Mesenchymal stem cell (in vitro differentiated cells and primary cell): ENCODE measurements around the gene ADISSP.

Experiments
- DNase-seq: peaks from one replicate; pipeline ENCODE4 v3.0.0-alpha.2; 2013
- H2AFZ ChIP-seq: one replicate; pipeline ENCODE4 v1.6.1; 2013; ENCODE audit warnings: low read depth, mild to moderate bottlenecking, control low read depth, inconsistent platforms, low read length, moderate library complexity
- H2AK5ac ChIP-seq: 2 replicates; pipeline ENCODE4 v1.6.1; 2013; ENCODE audit warnings: low read length, moderate library complexity, mild to moderate bottlenecking, inconsistent platforms; ENCODE audit not compliant: severe bottlenecking
- H2BK120ac ChIP-seq: one replicate; pipeline ENCODE4 v1.6.1; 2013; ENCODE audit warnings: low read depth, mild to moderate bottlenecking, inconsistent platforms, low read length, moderate library complexity
- H2BK12ac ChIP-seq, 2 experiments: one replicate each; pipeline ENCODE4 v1.6.1; 2013; ENCODE audit warnings: inconsistent platforms in 2 of 2, low read length in 2 of 2, mild to moderate bottlenecking in 2 of 2, moderate library complexity in 2 of 2, control low read depth in 1 of 2
- H2BK15ac ChIP-seq: one replicate; pipeline ENCODE4 v1.6.1; 2013; ENCODE audit warnings: mild to moderate bottlenecking, low read depth, inconsistent platforms; ENCODE audit not compliant: poor library complexity, severe bottlenecking
- H2BK5ac ChIP-seq: 2 replicates; pipeline ENCODE4 v1.6.1; 2013; ENCODE audit warnings: low read depth, mild to moderate bottlenecking, low read length, control low read depth, inconsistent platforms; ENCODE audit not compliant: poor library complexity, severe bottlenecking
- H3K14ac ChIP-seq, 2 experiments: one replicate each; pipeline ENCODE4 v1.6.1; 2013; ENCODE audit warnings: inconsistent platforms in 2 of 2, low read length in 2 of 2, control low read depth in 1 of 2, mild to moderate bottlenecking in 1 of 2, moderate library complexity in 1 of 2
- H3K18ac ChIP-seq, 2 experiments: one replicate each; pipeline ENCODE4 v1.6.1; 2013; ENCODE audit warnings: inconsistent platforms in 2 of 2, low read length in 2 of 2, control low read depth in 1 of 2, low read depth in 1 of 2, mild to moderate bottlenecking in 1 of 2
- H3K23ac ChIP-seq, 2 experiments: one replicate each; pipeline ENCODE4 v1.6.1; 2013; ENCODE audit warnings: inconsistent platforms in 2 of 2, low read length in 2 of 2, mild to moderate bottlenecking in 2 of 2, moderate library complexity in 2 of 2, control low read depth in 1 of 2
- H3K27ac ChIP-seq: 2 replicates; pipeline ENCODE4 v1.5.1; 2013; ENCODE audit warnings: mild to moderate bottlenecking, moderate library complexity, low read length, control low read depth, inconsistent platforms; ENCODE audit not compliant: poor library complexity, severe bottlenecking
- H3K27me3 ChIP-seq, 2 experiments: 2 replicates each; pipeline versions ENCODE4 v1.6.1 to v1.7.0; 2013; ENCODE audit warnings: low read length in 2 of 2, mild to moderate bottlenecking in 2 of 2, moderate library complexity in 2 of 2, control low read depth in 1 of 2, inconsistent platforms in 1 of 2; ENCODE audit not compliant: control insufficient read depth in 1 of 2, insufficient read depth in 1 of 2
- H3K36me3 ChIP-seq, 2 experiments: 2 replicates each; pipeline versions ENCODE4 v1.6.1 to v1.7.0; 2013; ENCODE audit warnings: low read length in 2 of 2, control low read depth in 1 of 2, inconsistent platforms in 1 of 2, low read depth in 1 of 2, mild to moderate bottlenecking in 1 of 2; ENCODE audit not compliant: insufficient read depth in 2 of 2, control insufficient read depth in 1 of 2
- H3K4ac ChIP-seq, 2 experiments: one replicate each; pipeline ENCODE4 v1.6.1; 2013; ENCODE audit warnings: inconsistent platforms in 2 of 2, low read length in 2 of 2, mild to moderate bottlenecking in 2 of 2, moderate library complexity in 2 of 2, control low read depth in 1 of 2, low read depth in 1 of 2
- H3K4me1 ChIP-seq: 2 replicates; pipeline ENCODE4 v1.6.1; 2013; ENCODE audit warnings: low read depth, low read length, control low read depth; ENCODE audit not compliant: control insufficient read depth, insufficient read depth
- H3K4me2 ChIP-seq: 2 replicates; pipeline ENCODE4 v1.6.1; 2013; ENCODE audit warnings: low read length, mild to moderate bottlenecking, inconsistent platforms; ENCODE audit not compliant: poor library complexity, severe bottlenecking
- H3K4me3 ChIP-seq, 2 experiments: 2 replicates each; pipeline versions ENCODE4 v1.5.1 to v1.7.0; 2013; ENCODE audit warnings: low read length in 2 of 2, mild to moderate bottlenecking in 2 of 2, control low read depth in 1 of 2, low read depth in 1 of 2; ENCODE audit not compliant: insufficient read depth in 1 of 2
- H3K79me1 ChIP-seq: replicated peaks from 2 replicates; pipeline ENCODE4 v1.6.1; 2013; ENCODE audit warnings: mild to moderate bottlenecking, control low read depth, low read length, inconsistent platforms; ENCODE audit not compliant: poor library complexity, severe bottlenecking
- H3K9ac ChIP-seq: 2 replicates; pipeline ENCODE4 v1.7.0; 2013; ENCODE audit warnings: mild to moderate bottlenecking, low read length, moderate library complexity
- H3K9me3 ChIP-seq: 2 replicates; pipeline ENCODE4 v1.7.0; 2013; ENCODE audit warnings: mild to moderate bottlenecking, low read length; ENCODE audit not compliant: control insufficient read depth
- H4K8ac ChIP-seq: one replicate; pipeline ENCODE4 v1.6.1; 2013; ENCODE audit warnings: inconsistent platforms, mild to moderate bottlenecking, low read length, moderate library complexity
- H4K91ac ChIP-seq: one replicate; pipeline ENCODE4 v1.6.1; 2013; ENCODE audit warnings: mild to moderate bottlenecking, low read length, inconsistent platforms
- WGBS: methylation state at CpG from one replicate; pipeline ENCODE4 v1.1.7; 2013; ENCODE audit warnings: mixed read lengths; 5-methylcytosine and 5-hydroxymethylcytosine counted together

Gene ADISSP

DNA sequence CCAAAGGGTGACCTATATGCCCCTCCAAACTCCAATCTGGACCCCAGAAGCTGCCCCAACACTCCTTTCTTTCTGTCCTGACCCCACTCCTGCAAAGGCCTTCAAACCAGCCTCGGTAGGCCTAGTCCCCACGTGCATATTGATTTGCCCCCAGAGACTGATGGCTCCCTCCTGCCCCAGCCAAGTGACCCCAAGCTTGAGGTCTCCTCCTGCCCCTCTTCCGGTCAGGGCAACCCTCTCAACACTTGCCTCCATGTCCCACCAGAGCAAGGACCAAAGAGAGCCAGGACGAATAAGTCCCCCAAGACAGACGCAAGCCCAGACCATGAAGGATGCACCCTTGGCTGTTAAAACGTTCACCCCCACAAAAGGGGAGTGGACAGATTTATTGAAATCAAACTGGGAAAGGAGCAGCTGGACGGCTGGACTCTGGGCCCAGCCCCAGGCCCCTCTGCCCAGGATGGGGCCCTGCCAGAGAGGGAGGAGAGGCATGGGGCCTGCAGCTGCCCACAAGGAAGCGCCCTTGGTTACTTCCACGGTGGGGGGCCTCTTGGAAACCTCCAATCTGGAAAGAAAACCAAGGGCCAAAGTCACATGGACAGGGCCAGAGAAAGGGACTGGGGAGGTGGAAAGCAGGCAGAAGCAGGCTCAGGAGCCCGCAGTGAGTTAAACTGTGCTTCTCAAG lies 16.1 kb upstream of the ADISSP start:
- no peak overlapping the region for H2BK120ac ChIP-seq
- H3K4me2 ChIP-seq, result no peak overlapping the region
- peaks cover 23 to 29% of the 10 kb centered on the region in 2 experiments for H3K36me3 ChIP-seq
- no peak overlapping the region for H2AK5ac ChIP-seq
- H3K18ac ChIP-seq, result no peak overlapping the region
- 93% methylated on average over 10 of the region's 10 CpGs for whole genome bisulfite sequencing
- no peak overlapping the region for H4K8ac ChIP-seq
- H3K4ac ChIP-seq, result no peak overlapping the region
- H3K4me3 ChIP-seq, result peak overlapping the region in 1 of 2 experiments; percentile 44
- H4K91ac ChIP-seq, result no peak overlapping the region
- DNase-seq, result no peak
- H3K9me3 ChIP-seq, result no peaks in the 10 kb centered on the region
- no peak overlapping the region for H2BK12ac ChIP-seq
- H3K27me3 ChIP-seq, result peaks cover 0 to 8% of the 10 kb centered on the region in 2 experiments
- peak overlapping the region; percentile 56 for H3K9ac ChIP-seq
- H3K14ac ChIP-seq, result no peak overlapping the region
- H2BK15ac ChIP-seq, result no peak overlapping the region
- peaks cover 34% of the 10 kb centered on the region for H3K4me1 ChIP-seq
- H3K23ac ChIP-seq, result no peak overlapping the region
- H3K27ac ChIP-seq, result no peak overlapping the region
- H3K79me1 ChIP-seq, result peaks cover 18% of the 10 kb centered on the region
- no peak overlapping the region for H2BK5ac ChIP-seq
- H2AFZ ChIP-seq, result no peak overlapping the region

DNA sequence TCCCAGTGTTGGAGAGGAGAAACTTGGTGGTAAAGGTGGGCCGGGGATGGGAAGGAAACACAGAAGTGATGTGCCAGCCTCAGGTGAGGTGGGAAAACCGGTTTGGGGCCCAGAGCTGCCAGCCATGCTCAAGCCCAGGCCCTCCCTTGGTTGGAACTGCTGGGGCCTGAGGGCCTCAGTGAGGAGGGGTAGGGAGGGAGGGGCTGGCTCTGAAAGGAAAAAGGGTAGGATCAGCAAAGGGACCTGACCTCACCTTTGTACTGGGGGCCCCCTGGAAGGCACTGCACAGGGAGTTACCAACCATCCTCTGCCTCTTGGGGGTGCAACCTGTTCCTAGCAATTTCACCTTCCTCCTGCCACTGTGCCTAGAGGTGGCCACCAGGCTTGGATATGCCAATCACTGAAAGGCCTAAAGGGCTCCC lies 15.5 kb upstream of the ADISSP start:
- peaks cover 18% of the 10 kb centered on the region for H3K79me1 ChIP-seq
- DNase-seq, result no peak
- no peak overlapping the region for H3K4ac ChIP-seq
- no peak overlapping the region for H2BK120ac ChIP-seq
- H2AFZ ChIP-seq, result no peak overlapping the region
- no peak overlapping the region for H2BK15ac ChIP-seq
- H3K23ac ChIP-seq, result no peak overlapping the region
- 88% methylated on average over 2 of the region's 2 CpGs for WGBS
- no peak overlapping the region for H4K8ac ChIP-seq
- no peak overlapping the region for H2AK5ac ChIP-seq
- H2BK5ac ChIP-seq, result no peak overlapping the region
- no peak overlapping the region for H3K4me2 ChIP-seq
- no peak overlapping the region for H3K14ac ChIP-seq
- H3K4me1 ChIP-seq, result peaks cover 40% of the 10 kb centered on the region
- no peak overlapping the region for H3K4me3 ChIP-seq
- H3K27me3 ChIP-seq, result peaks cover 0 to 13% of the 10 kb centered on the region in 2 experiments
- no peaks in the 10 kb centered on the region for H3K9me3 ChIP-seq
- H3K27ac ChIP-seq, result no peak overlapping the region
- H2BK12ac ChIP-seq, result no peak overlapping the region
- peak overlapping the region; percentile 56 for H3K9ac ChIP-seq
- peaks cover 23 to 29% of the 10 kb centered on the region in 2 experiments for H3K36me3 ChIP-seq
- H4K91ac ChIP-seq, result no peak overlapping the region
- H3K18ac ChIP-seq, result no peak overlapping the region

DNA sequence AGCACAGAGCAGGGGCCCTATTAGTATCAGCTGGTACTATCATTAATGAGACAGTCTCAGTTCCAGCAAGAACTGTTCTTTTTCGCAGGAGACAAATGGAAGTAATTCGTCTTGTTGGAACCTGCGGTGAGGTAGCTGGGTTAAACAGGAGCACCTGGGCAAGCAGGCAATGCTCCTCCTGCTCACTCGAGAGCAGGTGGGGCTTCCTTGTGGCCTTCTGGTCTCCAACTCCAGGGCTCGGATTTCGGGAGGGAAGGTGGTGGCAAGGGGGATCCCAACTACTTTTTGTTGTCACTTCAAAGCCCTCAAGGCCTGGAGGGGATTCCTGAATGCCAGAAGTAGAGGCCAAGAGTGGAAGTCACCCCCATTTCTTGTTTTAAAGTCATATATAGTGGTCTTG lies 15.0 kb upstream of the ADISSP start:
- Histone ChIP-seq H3K14ac (no peak overlapping the region), H3K23ac (no peak overlapping the region), H3K9me3 (no peaks in the 10 kb centered on the region), H3K4me3 (no peak overlapping the region), H3K27ac (no peak overlapping the region), H3K4me2 (no peak overlapping the region), H3K79me1 (peaks cover 18% of the 10 kb centered on the region), H4K8ac (no peak overlapping the region), H3K4me1 (peaks cover 45% of the 10 kb centered on the region), H2BK15ac (no peak overlapping the region), H2AFZ (no peak overlapping the region), H2BK12ac (no peak overlapping the region), H2BK120ac (no peak overlapping the region), H3K36me3 (peaks cover 23 to 29% of the 10 kb centered on the region in 2 experiments), H3K9ac (peak overlapping the region; percentile 56), H3K18ac (no peak overlapping the region), H3K4ac (no peak overlapping the region), H3K27me3 (peaks cover 0 to 13% of the 10 kb centered on the region in 2 experiments), H2AK5ac (no peak overlapping the region), H2BK5ac (no peak overlapping the region), H4K91ac (no peak overlapping the region)
- 99% methylated on average over 6 of the region's 6 CpGs for WGBS
- DNase-seq, result no peak

DNA sequence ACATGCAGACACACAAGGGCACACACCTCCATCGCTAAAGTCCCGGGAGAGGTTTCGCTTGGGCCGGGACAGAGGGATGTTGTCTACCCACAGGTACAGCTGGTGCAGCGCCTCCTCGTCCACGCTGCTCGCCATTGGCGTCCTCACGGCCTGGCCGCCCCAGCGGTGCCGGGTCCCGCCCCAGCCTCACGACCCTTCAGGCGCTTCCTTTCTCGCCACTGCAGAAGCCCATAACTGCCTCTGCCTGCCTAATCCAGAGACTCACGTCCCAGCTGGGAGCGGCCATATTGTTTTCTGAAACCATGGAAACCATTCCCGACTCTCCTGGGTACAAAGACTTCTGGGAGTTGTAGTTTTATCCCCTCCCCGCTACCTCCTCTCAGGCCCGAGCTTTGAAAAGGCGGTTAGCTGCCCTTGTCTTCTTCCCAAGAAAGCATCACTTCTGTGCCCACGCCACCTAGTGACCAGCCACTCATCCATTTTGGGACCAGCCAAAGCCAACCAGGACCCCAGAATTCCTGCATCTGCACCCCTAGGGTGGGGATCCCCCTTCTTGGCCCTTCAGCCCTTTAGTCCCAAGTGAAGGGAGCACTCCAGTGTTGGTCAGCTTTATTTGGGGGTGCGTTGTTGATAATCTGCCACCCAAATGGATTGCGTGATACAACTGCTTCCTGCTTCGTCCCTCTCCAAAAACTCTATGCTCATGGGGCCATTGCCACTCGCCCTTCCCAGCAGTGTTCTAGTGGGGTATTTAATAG lies 13.8 kb upstream of the ADISSP start, which contains the start of gene SPEF1:
Gene SPEF1, minus strand, starts transcription at position 296 of the 758 bp plus-strand sequence. Its CDS starts 161 bp downstream, at position 135.
- no peak within 1 kb of the TSS for H4K91ac ChIP-seq
- no peak within 1 kb of the TSS for H3K23ac ChIP-seq
- DNase-seq, result peak; percentile 95
- H2BK5ac ChIP-seq, result no peak within 1 kb of the TSS
- no peak within 1 kb of the TSS for H3K4ac ChIP-seq
- peaks cover 23 to 29% of the 10 kb centered on the region in 2 experiments for H3K36me3 ChIP-seq
- no peak within 1 kb of the TSS for H3K14ac ChIP-seq
- peak within 1 kb of the TSS; percentile 55 for H2AFZ ChIP-seq
- peak within 1 kb of the TSS; percentile 62 for H4K8ac ChIP-seq
- WGBS, result 15% methylated on average over 28 of the region's 28 CpGs
- peaks cover 0 to 13% of the 10 kb centered on the region in 2 experiments for H3K27me3 ChIP-seq
- H2BK120ac ChIP-seq, result no peak within 1 kb of the TSS
- peak within 1 kb of the TSS; percentile 46 for H2BK15ac ChIP-seq
- peak within 1 kb of the TSS; percentile 89 for H3K4me2 ChIP-seq
- H2AK5ac ChIP-seq, result no peak within 1 kb of the TSS
- peaks cover 50% of the 10 kb centered on the region for H3K4me1 ChIP-seq
- no peak within 1 kb of the TSS for H3K18ac ChIP-seq
- H3K27ac ChIP-seq, result no peak within 1 kb of the TSS
- peak within 1 kb of the TSS; percentile 60 for H3K9ac ChIP-seq
- H2BK12ac ChIP-seq, result no peak within 1 kb of the TSS
- H3K79me1 ChIP-seq, result peaks cover 18% of the 10 kb centered on the region
- peak within 1 kb of the TSS; percentile 56 to 67 for H3K4me3 ChIP-seq
- H3K9me3 ChIP-seq, result no peaks in the 10 kb centered on the region
